ENCODE data around the gene RPIA. TPM values are rescaled to one million over a fixed set of nuclear protein-coding genes. Genes with fewer than 3 reads are reported as not detected.

The RPIA gene
- total RNA-seq, 2 donors from 2014 or later = 8.2 to 12.2 TPM

GRCh38 chr2:88692187-88692586, 714 bp downstream of the RPIA start:
- intact Hi-C loops (cut with DNase I) = no loop called here
- no peaks in the 10 kb centered on the region for H3K27me3 ChIP-seq (replicated peaks; ENCODE audit: insufficient read depth)
- peak overlapping the region; percentile 67 to 76 for H3K4me3 ChIP-seq
- H3K27ac ChIP-seq = peak overlapping the region; percentile 36 to 64
- no peaks in the 10 kb centered on the region for H3K9me3 ChIP-seq
- TF ChIP-seq POLR2A (IDR thresholded peaks at IDR 0.05) (no peak), POLR2AphosphoS5 (IDR thresholded peaks at IDR 0.05) (no peak), CTCF (IDR thresholded peaks at IDR 0.05) (no peak)
- no peak for DNase-seq (ENCODE audit: low spot score)
- H3K36me3 ChIP-seq = no peaks in the 10 kb centered on the region
- WGBS = 1% methylated on average over 11 of the region's 11 CpGs
- H3K4me1 ChIP-seq (replicated peaks) = no peaks in the 10 kb centered on the region

GRCh38 chr2:88693911-88694414, 2.5 kb downstream of the RPIA start:
- no peaks in the 10 kb centered on the region for H3K27me3 ChIP-seq (replicated peaks; ENCODE audit: insufficient read depth)
- no peak overlapping the region for H3K27ac ChIP-seq
- intact Hi-C loops (cut with DNase I) = no loop called here
- H3K36me3 ChIP-seq = no peaks in the 10 kb centered on the region
- TF ChIP-seq POLR2AphosphoS5 (IDR thresholded peaks at IDR 0.05) (no peak), CTCF (IDR thresholded peaks at IDR 0.05) (no peak), POLR2A (IDR thresholded peaks at IDR 0.05) (no peak)
- no peak for DNase-seq (ENCODE audit: low spot score)
- 79% methylated on average over 3 of the region's 3 CpGs for WGBS
- H3K4me1 ChIP-seq (replicated peaks) = peaks cover 4% of the 10 kb centered on the region
- no peak overlapping the region for H3K4me3 ChIP-seq
- no peaks in the 10 kb centered on the region for H3K9me3 ChIP-seq

GRCh38 chr2:88696611-88697010, 5.1 kb downstream of the RPIA start:
- Histone ChIP-seq H3K27ac (no peak overlapping the region), H3K4me1 (replicated peaks) (peaks cover 6% of the 10 kb centered on the region), H3K27me3 (replicated peaks; ENCODE audit: insufficient read depth) (no peaks in the 10 kb centered on the region), H3K36me3 (no peaks in the 10 kb centered on the region), H3K4me3 (no peak overlapping the region), H3K9me3 (no peaks in the 10 kb centered on the region)
- no peak for TF ChIP-seq CTCF (IDR thresholded peaks at IDR 0.05)
- TF ChIP-seq POLR2AphosphoS5 (IDR thresholded peaks at IDR 0.05) = no peak
- no peak for TF ChIP-seq POLR2A (IDR thresholded peaks at IDR 0.05)
- intact Hi-C loops (cut with DNase I) = no loop called here
- DNase-seq (ENCODE audit: low spot score) = no peak
- WGBS = 94% methylated on average over 3 of the region's 3 CpGs

- no peak overlapping the region for H3K27ac ChIP-seq
- no peak for TF ChIP-seq POLR2A (IDR thresholded peaks at IDR 0.05)
- no peak for TF ChIP-seq CTCF (IDR thresholded peaks at IDR 0.05)
- no peak for TF ChIP-seq POLR2AphosphoS5 (IDR thresholded peaks at IDR 0.05)
Observed at GRCh38 chr2:88697370-88698026, 6.0 kb downstream of the RPIA start.

DNA sequence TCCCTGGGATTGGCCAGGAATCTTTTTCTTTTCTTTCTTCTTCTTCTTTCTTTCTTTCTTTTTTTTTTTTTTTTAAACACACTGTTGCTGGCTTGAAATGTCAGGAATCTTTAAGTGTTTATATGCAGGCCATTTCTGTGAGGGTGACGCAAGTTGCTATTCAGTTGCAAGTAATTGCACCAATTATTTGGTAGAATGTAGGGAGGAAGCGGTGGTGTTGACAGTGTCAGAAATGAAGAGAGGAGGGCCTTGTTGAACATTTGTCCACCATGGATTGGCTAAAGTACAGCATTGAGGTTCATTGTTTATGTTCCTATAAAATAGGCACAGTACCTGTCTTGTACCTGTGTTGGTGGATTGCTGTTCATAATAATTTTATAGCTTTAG, 6.5 kb downstream of the RPIA start:
- H3K4me3 ChIP-seq = no peak overlapping the region
- intact Hi-C loops (cut with DNase I) = no loop called here
- H3K27me3 ChIP-seq (replicated peaks; ENCODE audit: insufficient read depth) = no peaks in the 10 kb centered on the region
- 91% methylated on average over 2 of the region's 2 CpGs for WGBS
- peaks cover 6% of the 10 kb centered on the region for H3K4me1 ChIP-seq (replicated peaks)
- H3K27ac ChIP-seq = peak overlapping the region in 1 of 2 donors; percentile 65
- no peaks in the 10 kb centered on the region for H3K9me3 ChIP-seq
- TF ChIP-seq POLR2AphosphoS5 (IDR thresholded peaks at IDR 0.05) = no peak
- no peak for TF ChIP-seq CTCF (IDR thresholded peaks at IDR 0.05)
- TF ChIP-seq POLR2A (IDR thresholded peaks at IDR 0.05) = no peak
- no peak for DNase-seq (ENCODE audit: low spot score)
- no peaks in the 10 kb centered on the region for H3K36me3 ChIP-seq

More at GRCh38 chr2:88697370-88698026, 6.0 kb downstream of the RPIA start:
- H3K27me3 ChIP-seq (replicated peaks; ENCODE audit: insufficient read depth) = no peaks in the 10 kb centered on the region
- no peak for DNase-seq (ENCODE audit: low spot score)
- H3K4me3 ChIP-seq = no peak overlapping the region
- H3K9me3 ChIP-seq = no peaks in the 10 kb centered on the region
- H3K36me3 ChIP-seq = no peaks in the 10 kb centered on the region
- H3K4me1 ChIP-seq (replicated peaks) = peaks cover 6% of the 10 kb centered on the region
- 89% methylated on average over 3 of the region's 3 CpGs for WGBS
- intact Hi-C loops (cut with DNase I) = no loop called here
